HG02852 (cell line): ENCODE results near the gene SUSD5.
"Not testable (repeated sequence)": the region's sequence is repeated elsewhere in the genome, so short reads cannot be mapped to it uniquely, and the experiment has no call there.

Experiments used
- ATAC-seq: cut with Tn5 transposase; IDR thresholded peaks from one replicate; pipeline ENCODE4 v1.9.1; 2021; ENCODE audit warnings: mild to moderate bottlenecking, moderate library complexity; ENCODE audit not compliant: unreplicated experiment

SUSD5 gene

DNA sequence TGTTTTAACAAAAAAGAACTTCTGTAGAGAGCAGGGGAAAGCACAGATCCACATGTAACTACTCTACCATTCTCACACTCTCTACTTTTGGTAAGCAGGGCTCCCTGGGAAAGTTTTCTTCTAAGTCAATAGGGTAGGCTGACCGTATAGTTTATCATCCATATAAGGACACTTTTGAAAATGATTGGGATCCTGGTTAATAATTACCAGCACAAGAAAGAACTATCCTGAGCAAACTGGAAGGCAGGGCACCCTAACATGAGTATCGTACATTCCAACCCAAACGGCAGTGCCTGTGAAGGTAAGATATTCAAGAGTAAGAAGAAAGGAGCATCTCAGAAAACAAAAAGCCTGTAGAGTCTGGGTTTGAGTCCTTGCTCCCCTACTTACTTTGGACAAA lies 22.1 kb downstream of the SUSD5 start:
- ATAC-seq = no peak

DNA sequence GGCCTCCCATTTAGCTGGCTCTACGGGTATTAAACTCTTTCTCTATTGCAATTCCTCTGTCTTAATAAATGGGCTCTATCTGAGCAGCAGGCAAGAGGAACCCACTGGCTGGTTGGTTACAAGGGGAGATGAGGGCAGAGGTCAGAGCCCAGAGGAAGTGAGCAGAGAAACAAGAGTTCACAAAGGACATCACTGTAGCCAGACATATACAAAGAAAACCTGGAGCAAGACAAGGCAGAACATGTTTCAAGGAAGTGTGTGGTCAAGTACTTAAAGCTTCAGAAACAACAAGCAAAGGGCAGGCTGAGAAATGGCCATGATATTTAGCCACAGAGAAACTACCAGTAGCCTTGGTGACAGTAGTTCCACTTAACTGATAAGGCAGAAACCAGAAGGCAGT lies 24.3 kb downstream of the SUSD5 start:
- no peak for ATAC-seq

- ATAC-seq = no peak
Measured at GRCh38 chr3:33187368-33187634, 31.3 kb downstream of the SUSD5 start.

GRCh38 chr3:33186524-33187367 lies 31.9 kb downstream of the SUSD5 start:
- no peak for ATAC-seq

DNA sequence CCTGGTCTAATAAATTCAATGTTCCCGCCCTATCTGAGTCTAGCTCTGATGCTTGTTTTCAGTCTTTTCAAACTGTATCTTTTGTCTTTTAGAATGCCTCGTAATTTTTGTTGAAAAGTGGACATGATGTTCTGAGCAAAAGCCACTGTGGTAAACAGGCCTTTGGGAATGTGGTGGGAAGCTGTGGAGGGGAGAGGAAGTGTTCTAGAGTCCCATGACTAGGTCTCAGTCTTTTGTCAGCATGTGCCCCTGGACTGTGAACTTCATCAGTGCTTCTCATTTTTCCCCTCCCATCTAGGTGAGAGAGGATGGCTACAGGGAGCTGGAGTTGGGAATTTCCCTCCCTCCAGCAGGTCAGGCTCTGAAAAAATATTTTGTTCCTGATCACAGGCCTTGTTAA lies 33.7 kb downstream of the SUSD5 start:
- no peak for ATAC-seq

DNA sequence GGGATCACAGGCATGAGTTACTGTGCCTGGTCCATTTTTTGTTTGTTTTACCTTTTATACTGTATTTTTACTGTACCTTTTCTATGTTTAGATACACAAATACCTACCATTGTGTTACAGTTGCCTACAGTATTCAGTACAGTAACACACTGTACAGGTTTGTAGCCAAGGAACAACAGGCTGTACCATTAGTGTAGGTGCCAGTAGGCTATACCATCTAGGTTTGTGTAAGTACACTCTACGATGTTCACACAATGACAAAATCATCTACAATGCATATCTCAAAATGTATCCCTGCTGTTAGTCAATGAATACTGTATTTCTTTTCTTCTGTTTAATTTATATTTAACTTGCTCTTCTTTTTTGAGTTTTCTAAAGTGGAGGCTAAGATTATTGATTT lies 37.0 kb downstream of the SUSD5 start:
- ATAC-seq = not testable (repeated sequence)

GRCh38 chr3:33181229-33181628 lies 37.4 kb downstream of the SUSD5 start:
- ATAC-seq = no peak

- ATAC-seq = no peak
Measured at GRCh38 chr3:33179132-33179531, 39.5 kb downstream of the SUSD5 start.

DNA sequence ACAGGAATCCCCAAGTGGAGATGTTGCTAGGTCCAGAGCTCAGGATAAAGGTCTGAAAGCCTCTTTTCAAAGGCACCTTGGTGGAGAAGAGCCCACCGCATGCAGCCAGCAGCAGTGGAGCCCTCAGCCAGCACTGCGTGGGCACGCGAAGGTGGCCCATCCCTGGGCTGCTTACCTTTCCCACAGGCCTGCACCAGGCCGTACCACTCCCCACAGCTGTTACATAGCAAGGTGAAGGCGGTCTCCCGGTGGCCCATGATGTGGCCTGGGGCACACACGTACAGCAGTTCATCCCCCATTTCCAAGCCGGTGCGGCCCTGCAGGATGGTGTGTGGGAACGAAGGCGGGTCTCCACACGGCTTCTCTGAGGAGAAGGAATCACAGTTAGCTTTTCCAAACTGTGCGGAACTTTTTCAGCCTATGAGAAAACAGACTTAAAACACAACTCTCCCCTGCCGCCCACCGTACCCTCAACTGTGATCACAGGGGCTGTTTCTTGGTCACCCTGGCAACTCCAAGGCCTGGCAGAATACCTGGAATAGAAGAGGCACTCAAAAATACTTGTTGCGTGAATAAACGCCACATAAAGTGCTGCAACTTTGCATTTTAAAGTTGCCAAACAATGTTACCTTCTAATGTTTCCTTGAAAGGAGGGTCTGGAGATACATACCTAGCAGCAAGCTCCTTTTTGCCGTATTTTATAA lies 43.7 kb downstream of the SUSD5 start:
- no peak for ATAC-seq

DNA sequence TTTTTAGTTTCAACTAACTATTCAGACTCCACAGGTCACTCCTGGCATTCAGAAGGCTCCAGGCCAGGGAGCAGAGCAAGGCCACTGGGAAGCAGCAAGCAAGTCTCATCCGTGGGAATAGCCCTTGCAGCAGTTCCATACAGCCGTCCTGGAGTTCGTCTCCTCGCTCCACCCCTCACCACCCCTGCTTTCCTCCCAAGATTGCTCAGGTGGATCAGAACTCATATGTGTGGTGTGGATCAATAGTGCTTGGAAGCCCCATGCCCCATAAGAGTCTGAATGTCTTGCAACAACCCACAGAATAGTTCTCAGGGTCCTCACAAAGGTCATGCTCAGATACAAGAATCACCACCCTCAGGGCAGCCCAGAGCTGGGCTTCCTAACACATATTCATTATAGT lies 44.5 kb downstream of the SUSD5 start:
- no peak for ATAC-seq

- no peak for ATAC-seq
Measured at GRCh38 chr3:33173672-33174071, 44.9 kb downstream of the SUSD5 start.

DNA sequence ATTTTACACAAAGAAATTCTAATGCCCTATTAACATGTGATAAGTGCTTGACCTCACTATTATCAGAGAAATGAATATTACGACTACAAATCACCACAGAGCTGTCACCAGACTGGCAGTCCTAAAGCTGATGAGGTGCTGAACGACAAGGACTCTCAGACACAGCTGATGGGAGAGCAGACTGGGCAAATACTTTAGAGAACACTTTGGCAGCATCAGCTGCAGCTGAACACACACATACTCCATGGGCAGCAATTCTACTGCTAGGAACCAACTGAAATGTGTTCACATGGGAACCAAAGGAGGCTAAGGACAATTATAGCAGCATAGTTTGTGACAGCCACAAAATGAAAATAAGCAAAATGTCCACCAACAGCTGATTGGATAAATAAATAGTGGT lies 45.5 kb downstream of the SUSD5 start:
- ATAC-seq = no peak

- no peak for ATAC-seq
Measured at GRCh38 chr3:33171580-33171979, 47.0 kb downstream of the SUSD5 start.

- no peak for ATAC-seq
Measured at GRCh38 chr3:33170531-33170930, 48.1 kb downstream of the SUSD5 start.

DNA sequence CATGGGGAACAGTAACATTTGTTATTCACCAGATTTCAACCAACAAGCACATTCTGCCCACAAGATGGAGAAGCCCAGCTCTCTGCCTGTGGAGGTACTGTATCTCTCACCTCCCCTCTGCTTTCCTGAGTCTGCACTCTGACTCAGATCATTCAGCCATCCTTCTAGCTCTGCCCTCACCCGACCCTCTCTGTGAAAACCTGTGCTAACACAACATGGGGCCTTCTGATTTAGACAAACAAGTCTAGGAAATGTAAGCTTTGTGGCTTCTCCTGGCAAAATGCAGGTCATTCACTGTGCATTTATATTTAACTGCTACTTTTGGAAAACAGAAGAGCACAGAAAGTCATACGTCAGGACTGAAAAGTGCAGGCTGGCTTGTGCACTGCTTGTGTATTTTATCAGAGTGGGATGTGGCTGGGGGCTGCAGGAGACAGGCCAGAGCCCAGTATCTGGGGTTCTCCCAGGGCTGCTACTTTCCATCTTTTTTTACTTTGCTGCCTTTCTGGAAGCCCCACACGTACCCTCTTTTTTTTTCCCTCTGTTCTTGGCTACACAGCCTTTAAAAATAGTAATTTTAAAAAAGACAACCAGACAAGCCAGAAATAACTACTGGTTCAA lies 50.8 kb downstream of the SUSD5 start:
- no peak for ATAC-seq

DNA sequence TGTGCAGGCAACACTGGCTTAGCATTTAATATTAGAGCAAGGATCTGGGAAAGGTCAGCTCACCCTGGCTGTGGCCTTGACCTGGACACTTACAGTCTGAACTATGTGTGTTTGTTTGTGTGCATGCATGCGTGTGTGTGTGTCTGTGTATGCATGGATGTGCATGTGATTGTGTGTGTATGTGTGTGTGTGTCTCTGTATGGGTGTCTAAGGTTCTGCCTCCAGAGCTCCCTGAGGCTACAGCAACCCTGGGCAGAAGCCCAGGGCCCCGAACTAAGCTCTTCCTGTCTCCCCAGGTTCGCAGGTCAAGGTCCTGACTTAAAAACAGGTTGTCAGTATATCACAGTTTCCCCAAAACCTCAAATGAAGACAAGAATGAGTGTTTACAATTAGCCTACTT lies 51.3 kb downstream of the SUSD5 start:
- no peak for ATAC-seq

- ATAC-seq = no peak
Measured at GRCh38 chr3:33166095-33166494, 52.5 kb downstream of the SUSD5 start.

GRCh38 chr3:33165372-33165771 lies 53.2 kb downstream of the SUSD5 start:
- no peak for ATAC-seq

- ATAC-seq = not testable (repeated sequence)
Measured at GRCh38 chr3:33162621-33163020, 56.0 kb downstream of the SUSD5 start.

- no peak for ATAC-seq
Measured at GRCh38 chr3:33159981-33160380, 58.6 kb downstream of the SUSD5 start.

GRCh38 chr3:33159234-33159633 lies 59.4 kb downstream of the SUSD5 start:
- ATAC-seq = no peak

DNA sequence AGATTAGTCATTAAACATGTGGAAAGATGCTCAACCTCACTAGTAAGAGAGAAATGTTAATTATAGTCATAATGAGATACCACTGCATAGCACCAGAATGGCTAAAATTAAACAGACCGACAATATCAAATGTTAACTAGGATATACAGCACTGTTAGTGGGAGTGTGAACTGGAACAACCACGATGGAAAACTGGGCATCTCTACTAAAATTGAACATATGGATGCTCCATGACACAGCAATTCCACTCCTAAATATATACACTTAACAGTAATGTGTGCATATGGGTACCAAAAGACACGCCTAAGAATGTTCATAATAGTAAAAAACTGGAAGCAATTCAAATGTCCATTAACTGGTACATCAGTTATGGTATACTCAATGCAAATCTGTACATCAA lies 63.3 kb downstream of the SUSD5 start:
- ATAC-seq = no peak
